NCI-H446 (cell line): Measurements from ENCODE around the gene DPPA5.
A peak's percentile ranks its signal among the peaks of the same experiment; 100 is the strongest.
"Not testable (repeated sequence)": the region's sequence is repeated elsewhere in the genome, so short reads cannot be mapped to it uniquely, and the experiment has no call there.

Experiments used
- DNase-seq, 2 experiments: peaks; one replicate each; lab custom pipeline; 2025; lab: John Stamatoyannopoulos, UW

The DPPA5 gene

DNA sequence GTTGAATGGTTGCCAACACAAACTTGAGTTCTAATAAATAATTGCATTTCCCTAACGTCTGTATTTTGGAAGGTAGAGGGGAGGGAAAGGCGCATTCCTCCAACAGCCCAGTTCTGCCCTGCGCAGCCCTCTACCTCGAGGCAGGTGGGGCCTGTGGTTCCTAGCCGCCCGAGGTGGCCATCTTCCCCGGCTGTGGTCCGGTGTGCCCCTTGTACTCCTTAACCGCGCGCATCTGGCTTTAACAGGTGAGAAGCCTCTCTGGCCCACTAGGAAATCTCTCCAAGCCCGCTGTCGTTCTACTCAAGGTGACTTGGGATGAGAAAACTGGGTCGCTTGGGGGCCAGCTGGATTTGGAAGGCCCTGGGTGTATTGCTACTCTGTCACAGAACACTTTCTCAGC lies 10.0 kb upstream of the DPPA5 start:
- DNase-seq: no peak

DNA sequence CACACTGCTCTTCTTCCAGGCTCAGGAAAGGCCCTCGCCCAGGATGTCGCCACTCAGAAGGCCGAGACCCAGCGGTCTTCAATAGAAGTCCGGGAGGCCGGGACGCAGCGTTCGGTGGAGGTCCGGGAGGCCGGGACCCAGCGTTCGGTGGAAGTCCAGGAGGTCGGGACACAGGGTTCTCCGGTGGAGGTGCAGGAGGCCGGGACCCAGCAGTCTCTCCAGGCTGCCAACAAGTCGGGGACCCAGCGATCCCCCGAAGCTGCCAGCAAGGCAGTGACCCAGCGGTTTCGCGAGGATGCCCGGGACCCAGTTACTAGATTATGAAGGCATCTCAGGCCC lies 9.4 kb upstream of the DPPA5 start:
- no peak for DNase-seq

DNA sequence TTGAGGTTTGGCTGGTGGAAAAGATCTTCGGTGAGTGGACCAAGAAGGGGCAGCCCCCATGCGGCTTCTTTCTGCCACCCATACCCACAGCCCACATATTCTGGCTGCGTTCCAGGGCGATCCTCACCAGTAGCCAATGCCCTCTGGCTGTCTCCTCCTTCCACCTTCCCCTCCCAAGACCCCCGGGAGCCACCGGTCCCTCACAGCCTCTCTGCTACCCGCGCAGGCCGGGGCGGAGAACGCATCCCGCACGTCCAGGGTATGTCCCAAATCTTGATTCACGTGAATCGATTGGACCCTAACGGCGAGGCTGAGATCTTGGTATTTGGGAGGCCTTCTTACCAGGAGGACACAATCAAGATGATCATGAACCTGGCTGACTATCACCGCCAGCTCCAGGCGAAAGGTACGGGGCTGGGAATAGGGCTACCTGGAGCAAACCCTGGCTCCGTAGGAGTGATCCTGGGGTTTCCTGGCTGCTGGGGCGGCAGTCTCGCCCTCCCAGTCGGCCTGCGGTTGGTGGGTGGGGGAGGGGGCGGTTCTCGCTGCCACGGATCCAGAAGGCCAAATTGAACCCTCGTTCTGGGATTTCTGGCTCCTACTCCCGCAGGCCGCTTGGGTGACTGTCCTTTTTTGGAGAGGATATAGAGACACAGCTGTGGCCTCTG lies 8.9 kb upstream of the DPPA5 start:
- DNase-seq: no peak

DNA sequence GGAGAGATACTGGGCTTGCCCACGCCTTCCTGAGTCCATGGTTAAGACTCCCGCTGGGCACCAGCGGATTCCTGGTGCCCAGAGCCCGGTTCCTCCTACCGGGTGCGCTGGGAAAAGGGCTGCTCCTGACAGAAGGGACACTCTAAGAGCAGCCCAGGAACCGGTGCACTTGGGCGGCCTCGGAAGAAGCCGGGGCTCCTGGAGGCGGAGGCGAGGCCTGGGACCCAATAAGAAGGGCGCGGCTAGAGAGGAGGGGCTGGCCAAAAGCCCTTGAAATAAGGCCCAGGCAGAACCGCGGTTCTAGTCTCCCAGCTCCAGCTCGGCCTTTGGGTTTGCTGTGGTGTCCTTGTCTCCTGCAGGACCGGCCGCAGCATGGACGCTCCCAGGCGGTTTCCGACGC lies 8.3 kb upstream of the DPPA5 start, which contains the start of gene KHDC3L:
Gene KHDC3L (plus strand): TSS at position 301 of the 400 bp plus-strand sequence. CDS start 72 bp downstream, at position 373.
- no peak for DNase-seq

DNA sequence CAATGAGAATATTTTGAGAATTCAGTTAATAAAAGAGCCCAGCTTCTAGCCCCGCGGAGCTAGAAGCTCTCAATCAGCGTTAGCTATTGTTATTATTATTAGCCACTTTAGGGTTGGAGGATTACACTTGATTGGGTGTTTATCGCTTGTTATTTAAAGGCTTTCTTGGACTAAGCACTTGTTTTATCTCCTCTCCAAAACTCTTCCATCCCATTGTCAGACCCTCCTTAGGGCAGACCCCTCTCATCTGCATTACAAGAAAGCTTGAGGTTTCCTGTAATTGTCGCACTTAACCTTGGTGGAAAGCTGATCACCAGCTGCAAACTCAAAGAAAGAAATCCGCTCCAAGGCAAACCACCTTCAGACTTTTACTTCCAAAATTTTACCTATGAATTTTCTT lies 4.8 kb downstream of the DPPA5 start:
- no peak for DNase-seq

DNA sequence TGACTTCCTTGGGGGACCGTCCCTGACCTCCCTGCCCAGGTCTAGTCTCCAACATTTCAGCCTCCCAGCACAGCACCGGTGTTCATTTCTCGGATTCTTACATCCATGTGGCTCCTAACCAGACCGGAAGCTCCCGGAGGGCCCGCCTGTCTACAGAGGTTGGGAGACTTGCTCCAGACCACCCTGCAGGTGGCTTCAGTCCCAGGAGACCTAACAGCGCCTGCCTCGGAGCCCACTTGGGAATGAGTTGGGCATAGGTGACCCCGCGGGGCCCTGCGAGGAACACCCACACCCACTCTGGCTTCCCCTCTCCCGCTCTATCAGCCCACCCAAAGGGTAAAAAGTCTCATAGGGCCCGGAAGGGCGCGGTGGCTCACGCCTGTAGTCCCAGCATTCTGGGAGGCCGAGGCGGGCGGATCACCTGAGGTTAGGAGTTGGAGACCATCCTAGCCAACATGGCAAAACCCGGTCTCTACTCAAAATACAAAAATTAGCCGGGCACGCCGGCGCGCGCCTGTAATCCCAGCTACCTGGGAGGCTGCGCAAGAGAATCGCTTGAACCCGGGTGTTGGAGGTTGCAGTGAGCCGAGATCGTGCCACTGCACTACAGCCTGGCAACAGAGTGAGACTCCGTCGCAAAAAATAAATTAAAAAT lies 5.4 kb downstream of the DPPA5 start:
- no peak for DNase-seq

DNA sequence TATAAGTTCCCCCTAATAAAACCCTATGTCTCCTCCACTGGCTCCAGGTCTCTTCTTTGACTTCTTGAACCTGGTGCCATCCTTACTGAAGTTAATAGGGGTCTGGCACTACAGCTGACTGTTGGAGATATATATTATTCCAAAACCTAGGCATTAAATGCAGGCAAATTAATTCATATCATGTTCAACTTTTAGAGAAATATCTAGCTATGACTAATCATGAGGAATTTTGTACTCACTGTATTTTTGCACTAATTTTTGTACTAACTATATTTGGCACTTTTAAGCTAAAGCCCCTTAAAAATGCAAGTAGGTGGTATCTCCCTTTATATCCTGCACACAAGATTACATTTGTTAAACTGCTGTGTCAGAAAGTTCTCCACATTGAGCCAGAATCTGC lies 10.9 kb downstream of the DPPA5 start:
- DNase-seq: no peak

DNA sequence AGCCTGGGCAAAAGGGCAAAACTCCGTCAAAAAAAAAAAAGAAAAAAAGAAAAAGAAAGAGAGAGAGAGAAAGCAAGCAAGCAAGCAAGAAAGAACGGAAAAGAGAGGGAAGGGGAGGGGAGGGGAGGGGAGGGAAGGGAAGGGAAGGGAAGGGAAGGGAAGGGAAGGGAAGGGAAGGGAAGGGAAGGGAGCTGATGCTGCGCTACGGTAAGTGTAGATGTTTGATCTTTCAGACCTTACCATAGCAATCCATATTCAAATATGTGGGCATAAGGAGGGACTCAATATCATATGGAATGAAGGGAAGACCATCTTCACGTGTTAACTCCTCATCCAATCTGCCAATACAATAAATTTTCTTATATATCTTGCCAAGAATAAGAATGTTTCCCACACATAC lies 11.9 kb downstream of the DPPA5 start:
- no peak for DNase-seq

DNA sequence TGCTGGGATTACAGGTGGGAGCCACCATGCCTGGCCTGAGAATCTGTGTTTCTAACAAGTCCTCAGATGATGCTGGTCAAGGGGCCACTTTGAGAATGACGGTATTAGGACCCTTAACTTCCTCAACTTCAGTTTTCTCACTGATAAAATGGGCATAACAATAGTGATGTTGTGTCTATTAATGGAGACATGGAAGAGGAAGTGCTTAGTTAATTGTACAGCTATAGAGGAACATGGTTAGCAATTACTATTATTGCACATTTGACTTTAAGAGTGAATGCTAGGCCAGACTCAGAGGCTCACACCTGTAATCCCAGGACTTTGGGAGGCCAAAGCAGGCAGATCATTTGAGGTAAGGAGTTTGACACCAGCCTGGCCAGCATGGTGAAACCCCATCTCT lies 12.7 kb downstream of the DPPA5 start:
- DNase-seq: no peak

DNA sequence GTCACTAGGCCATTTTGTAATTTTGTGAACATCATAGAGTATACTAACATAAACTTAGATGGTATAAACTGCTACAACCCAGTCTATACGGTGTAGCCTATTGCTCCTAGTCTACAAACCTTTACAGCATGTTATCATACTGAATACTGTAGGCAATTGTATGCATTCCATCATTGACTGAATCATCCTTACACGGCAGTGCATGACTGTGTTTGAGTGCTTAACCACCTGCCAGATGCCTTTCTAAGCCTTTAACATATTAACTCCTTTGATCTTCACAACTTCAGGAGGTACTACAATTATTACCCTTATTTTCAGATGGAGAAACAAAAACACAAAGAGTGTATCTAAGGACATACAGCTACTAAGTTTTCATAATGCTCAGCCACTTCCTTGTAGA lies 14.0 kb downstream of the DPPA5 start:
- DNase-seq: no peak

DNA sequence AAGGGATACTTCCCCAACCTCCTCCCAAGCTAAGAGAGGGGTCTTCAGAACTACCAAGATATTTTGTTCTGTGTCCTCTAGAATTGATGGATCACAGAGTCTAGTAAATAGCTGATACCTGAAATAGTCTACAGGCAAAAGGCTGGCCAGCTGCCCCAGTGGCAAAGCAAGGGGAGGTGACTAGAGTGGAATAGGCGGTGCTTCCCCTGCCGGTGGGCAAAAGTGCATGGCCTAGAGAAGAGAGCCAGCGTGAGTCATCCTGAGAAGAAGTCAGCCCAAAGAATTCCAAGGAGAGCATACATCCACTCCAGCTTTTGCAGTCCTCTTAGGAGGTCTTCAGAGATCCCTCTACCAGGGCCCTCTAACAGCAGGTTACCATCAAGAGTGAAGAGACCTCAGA lies 14.7 kb downstream of the DPPA5 start:
- no peak for DNase-seq

DNA sequence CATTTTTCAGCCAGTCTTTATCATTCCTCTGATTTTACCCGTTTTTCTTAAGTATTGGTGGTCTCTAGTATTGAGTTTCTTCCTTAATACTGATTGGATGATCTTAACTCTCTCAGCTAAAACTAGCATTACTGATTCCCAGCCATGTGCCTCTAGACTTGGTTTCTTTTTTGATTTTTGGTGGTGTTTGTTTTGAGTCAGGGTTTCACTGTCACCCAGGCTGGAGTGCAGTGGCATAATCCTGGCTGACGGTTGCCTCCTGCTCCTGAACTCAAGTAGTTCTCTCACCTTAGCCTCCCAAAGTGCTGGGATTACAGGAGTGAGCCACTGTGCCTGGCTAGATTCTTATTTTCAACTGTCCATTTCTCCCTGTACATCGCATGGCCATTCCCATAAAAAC lies 24.9 kb downstream of the DPPA5 start:
- DNase-seq: no peak

DNA sequence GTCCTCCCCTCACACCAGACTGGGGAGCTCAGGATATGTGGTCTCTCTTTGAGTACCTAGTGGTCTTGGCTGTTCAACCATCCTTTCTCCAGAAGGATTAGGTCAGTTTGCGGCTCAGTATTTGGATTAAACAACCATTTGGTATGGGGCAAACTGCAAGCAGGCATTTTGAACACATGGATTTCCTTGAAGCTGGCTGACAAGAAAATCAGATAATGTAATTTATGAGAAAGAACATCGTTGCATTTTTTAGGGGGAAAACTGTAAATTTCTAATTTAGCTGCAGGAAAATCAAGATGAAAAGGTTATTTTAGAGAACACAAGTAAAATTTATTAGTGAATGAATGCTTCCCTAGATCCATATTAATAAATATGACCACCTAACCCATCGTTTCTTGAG lies 25.3 kb downstream of the DPPA5 start:
- DNase-seq: no peak

DNA sequence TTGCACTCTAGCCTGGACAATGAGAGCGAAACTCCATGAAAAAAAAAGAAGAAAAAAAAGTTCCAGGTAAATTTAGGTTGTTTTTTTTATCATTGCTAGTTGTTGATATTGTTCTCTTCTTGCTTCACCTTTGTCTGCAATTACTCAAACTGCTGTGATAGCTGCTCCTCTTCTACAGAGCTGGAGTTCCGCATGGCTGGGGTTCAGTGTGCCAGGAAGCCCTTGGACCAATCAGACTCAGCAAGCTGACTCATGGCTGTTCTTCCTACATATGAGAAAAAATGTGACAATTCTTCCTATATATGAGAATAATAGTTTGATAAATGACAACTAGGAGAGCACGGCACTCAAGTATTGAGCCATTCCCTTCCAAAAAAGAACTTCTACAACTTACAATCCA lies 28.4 kb downstream of the DPPA5 start:
- DNase-seq: no peak

DNA sequence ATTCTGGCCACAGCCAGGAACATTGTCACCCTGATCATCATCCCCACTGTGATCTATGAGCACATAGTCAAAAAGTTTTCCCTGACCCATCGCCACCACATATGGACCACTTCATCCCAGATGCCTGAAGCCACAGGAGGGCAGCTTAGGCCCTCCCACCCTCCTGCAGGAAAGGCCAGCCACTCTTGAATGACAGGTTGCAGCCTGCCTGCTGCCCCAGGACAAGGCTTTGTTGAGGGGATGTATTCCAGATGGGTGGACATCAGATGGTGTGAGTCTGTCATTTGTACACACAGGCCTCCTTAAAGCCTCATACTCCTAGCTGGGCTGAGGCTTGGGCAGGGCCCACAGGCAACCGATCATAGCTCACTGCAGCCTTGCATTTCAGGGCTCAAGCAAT lies 30.8 kb downstream of the DPPA5 start:
- DNase-seq: no peak

DNA sequence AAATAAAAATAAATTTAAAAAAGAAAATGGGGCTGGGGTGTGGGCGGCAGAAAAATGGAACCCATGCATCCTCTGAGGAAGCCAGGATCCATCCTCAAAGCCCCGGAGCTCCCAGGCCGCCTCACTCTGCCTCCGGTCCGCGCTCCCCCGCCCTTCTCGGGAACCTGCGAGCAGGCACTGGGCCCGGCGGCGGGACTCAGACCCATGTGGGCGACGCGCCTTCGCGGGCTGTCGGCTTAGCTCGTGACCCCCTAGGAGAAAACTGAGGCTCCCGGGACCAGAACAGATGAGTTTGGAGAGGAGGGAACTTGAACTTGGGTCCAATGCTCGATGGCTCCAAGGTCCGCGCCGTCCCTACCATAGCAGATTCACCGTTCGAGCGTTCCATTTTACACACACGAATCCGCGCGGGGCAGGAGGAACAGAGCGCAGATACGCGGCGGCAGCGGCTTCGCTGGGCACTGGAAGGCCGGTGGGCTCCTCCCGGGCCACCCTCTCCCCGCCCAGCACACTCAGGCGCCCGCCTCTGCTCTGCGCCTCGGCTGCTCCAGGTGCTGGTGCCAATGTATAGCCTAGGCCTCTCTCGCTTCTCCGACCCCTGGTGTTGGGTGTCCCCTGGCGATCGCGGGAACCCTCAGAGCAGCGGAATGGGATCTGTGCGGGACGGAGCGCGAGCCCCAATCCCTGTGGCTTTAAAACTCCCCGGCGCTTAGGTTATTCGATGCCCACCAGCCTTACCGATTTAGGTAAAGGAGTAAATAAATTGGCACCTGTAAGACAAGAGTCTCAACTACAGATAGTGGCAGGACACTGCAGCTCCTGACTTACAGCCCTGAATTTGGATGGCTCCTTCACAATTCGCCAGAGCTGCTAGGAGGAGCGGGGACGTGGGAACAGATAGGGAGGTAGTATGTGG lies 39.2 kb downstream of the DPPA5 start:
- no peak for DNase-seq

DNA sequence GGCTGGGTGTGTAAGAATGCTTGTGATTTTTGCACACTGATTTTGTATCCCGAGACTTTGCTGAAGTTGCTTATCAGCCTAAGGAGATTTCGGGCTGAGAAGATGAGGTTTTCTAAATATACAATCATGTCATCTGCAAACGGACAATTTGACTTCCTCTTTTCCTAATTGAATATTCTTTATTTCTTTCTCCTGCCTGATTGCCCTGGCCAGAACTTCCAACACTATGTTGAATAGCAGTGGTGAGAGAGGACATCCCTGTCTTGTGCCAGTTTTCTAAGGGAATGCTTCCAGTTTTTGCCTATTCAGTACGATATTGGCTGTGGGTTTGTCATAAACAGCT lies 43.6 kb downstream of the DPPA5 start:
- not testable (repeated sequence) for DNase-seq

DNA sequence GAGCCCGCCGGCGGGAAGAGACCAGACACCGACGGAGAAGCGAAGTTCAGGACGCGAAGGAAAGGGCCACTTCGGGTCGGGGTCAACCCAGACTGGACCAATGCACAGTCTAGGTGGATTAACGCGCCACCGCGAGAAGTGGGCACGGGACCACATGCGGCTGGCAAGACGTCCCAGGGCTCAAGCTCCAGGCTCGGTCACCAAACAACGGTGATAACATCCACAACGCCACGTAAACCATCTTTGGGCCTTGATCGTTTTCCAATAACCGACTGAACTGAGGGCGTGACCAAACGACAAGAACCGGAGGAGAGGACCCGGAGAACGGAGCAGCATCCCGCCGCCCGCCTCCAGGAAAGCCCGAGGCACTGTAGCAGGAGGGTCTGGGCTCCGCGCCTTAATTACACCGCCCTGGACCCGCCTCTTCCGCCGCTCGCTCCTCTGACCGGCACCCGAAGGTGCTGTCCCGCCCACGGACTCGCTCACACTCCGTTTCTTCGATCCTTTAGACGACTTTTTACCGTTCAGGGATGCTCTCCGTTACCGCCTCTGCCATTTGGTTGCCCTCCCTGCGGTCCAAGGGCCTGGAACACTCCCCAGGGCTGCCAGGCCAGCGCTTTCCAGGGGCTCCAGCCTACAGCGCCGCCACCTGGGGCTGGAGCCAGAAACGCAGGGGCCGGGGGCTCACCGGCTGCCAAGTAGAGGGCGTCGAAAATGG lies 44.1 kb downstream of the DPPA5 start:
- peak in 1 of 2 experiments; percentile 71 for DNase-seq

DNA sequence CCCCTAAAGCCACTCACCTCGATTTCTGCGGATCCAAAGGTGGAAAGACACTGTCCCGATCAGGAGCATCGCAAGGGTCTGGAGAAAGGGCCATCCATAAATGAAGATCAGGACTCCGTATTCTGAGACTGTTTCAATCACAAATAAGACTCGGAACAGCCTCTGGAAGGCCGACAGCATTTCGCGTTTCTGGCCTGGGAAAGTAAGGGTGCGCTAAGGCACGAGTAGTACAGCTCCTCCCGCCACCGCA lies 44.6 kb downstream of the DPPA5 start:
- DNase-seq: peak; percentile 31 to 38

DNA sequence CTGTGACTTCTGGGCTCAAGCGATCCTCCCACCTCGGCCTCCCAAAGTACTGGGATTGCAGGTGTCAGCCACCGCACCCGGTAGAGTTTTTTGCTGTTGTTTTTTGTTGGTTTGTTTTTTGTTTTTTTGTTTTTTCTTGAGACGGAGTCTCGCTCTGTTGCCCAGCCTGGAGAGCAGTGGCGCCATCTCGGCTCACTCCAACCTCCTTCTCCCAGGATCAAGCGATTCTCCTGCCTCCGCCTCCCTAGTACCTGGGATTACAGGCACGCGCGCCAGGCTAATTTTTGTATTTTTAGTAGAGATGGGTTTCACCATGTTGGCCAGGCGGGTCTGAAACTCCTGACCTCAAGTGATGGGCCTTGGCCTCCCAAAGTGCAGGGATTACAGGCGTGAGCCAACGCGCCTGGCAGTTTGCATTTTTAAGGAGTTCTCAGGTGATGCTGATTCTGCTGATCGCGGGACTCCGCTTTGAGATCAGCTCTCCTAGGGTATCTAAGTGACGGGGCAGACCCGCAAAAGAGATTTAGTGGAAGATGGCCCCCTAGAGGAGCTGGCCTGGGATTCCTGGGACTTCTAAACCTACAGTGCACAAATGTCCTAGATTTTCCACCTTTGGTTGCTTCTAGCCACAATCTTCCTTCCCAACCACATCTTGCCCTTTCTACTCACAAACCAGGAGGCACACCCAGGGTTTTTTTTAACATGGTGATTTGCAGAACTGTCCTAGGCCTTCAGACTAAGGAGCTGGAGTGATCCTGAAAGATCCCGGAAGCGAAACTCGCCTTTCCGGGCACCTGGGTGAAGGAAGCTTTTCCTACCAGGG lies 45.2 kb downstream of the DPPA5 start:
- peak; percentile 30 to 31 for DNase-seq

DNA sequence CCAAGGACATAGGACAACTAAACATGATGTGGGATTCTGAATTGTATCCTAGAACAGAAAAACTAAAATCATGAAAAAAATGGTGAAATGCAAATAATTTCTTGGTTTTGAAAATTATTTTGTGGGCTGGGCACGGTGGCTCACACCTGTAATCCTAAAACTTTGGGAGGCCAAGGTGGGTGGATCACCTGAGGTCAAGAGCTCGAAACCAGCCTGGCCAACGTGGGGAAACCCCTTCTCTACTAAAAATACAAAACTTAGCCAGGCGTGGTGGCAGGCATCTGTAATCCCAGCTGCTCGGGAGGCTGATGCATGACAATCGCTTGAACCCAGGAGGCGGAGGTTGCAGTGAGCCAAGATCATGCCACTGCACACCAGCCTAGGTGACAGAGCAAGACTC lies 50.3 kb downstream of the DPPA5 start:
- DNase-seq: not testable (repeated sequence)
